GM21360 (cell line): ENCODE data around the gene NGFR.

ENCODE experiments used
- ATAC-seq: cut with Tn5 transposase; IDR thresholded peaks from one replicate; pipeline ENCODE4 v1.9.1; 2021; ENCODE audit warnings: mild to moderate bottlenecking, moderate library complexity; ENCODE audit not compliant: unreplicated experiment

Gene NGFR

DNA sequence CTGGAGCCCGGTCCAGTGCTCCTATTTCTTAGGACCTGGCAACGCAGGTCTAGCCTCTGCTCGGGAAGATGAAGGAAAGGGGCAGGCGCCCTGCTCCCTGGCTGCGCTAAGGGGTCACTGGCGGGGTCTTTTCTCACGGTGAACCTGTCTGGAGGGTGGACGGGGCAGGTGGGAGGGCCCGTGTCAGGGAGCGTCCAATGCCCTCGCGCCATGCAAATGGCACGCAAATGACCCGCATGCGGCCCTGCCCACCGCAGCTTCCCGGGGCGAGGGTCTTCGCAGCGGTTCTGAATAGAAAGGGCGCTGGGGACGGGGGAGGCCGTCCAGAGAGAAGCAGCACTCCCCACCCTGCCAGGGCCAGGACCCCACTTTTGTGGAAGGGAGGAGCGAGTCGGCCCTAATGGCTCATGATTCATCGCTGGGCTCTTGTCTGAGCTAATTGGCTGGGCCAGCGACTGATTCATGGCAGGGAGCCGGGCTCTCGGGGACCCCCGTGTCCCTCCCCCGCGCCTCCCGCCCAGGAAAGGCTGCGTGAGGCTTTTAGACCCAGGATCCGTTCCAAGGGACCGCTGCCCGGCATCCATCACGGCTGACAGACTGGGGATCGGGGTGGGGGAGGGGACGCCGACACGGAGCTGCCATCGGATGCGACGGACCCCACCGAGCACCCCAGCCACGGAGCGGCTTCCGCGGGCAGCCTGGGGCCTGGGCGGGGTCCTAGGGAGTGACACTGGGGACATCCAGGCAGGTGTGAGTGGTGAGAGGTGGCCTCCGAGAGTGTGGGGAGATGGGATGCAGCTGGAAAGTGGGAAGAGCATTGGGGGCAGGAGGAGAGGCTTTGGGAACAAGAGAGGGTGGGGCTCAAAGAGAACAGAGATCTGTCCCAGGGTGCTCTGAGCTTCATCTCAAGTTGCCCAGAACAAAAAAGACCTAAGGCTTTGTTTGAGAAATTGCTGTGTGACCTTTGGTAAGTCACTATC, 25.0 kb upstream of the NGFR start:
- ATAC-seq = no peak

- ATAC-seq = no peak
Measured at GRCh38 chr17:49471089-49471683, 23.9 kb upstream of the NGFR start.

GRCh38 chr17:49471769-49472168, 23.3 kb upstream of the NGFR start:
- no peak for ATAC-seq

- no peak for ATAC-seq
Measured at GRCh38 chr17:49472527-49472926, 22.6 kb upstream of the NGFR start.

GRCh38 chr17:49473900-49474751, 21.0 kb upstream of the NGFR start:
- no peak for ATAC-seq

DNA sequence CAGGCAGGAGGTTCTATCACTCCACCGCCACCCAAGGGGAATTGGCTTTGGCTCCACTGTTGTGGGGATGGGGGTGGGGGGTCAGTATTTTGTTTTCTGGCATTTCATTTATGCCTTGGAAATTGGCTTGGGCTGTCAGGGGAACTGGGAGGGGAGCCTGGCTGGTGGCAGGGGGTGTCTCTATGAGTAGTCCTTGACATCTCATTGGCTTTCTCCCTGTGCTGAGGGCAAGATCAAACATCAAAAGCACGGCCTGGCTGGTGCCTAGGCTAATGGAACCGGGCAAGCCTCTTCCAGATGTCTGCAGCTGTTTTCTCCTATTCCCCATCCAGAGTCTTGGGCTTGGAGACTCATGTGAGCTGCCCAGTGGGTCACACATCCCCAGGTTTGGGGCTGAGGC, 17.4 kb upstream of the NGFR start:
- ATAC-seq = no peak

- ATAC-seq = no peak
Measured at GRCh38 chr17:49480836-49481615, 14.1 kb upstream of the NGFR start.

DNA sequence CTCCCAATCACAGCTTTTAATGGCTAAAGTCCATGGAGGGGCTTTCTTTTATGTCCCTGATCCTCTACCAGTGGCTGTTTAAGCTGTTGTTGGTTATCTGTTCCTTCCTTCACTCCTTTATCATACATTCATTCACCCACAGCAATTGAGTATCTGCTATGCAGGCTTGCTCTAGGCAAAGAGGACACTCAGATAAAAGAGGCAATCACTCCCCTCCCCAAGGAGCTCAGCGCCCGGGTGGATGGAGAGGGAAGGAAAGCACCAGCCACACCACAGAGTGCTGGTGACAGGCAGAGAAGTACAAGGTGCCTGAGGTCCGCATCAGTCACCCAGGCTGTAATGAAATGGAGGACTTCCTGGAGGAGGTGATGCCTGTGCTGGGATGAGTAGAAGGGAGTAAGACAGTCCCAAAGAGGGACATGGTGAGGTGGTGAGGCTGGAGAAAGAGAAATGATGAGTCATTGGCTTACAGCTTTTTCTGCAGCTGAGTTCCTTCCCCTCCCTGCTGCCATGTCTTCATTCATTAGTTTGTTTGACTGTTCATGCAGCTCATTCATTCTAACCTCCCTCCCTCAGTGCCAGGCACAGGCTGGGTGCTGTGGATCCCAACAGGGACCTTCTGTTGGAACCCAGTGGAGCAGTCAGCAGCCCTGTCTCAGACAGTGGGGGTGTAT, 12.8 kb upstream of the NGFR start:
- no peak for ATAC-seq

DNA sequence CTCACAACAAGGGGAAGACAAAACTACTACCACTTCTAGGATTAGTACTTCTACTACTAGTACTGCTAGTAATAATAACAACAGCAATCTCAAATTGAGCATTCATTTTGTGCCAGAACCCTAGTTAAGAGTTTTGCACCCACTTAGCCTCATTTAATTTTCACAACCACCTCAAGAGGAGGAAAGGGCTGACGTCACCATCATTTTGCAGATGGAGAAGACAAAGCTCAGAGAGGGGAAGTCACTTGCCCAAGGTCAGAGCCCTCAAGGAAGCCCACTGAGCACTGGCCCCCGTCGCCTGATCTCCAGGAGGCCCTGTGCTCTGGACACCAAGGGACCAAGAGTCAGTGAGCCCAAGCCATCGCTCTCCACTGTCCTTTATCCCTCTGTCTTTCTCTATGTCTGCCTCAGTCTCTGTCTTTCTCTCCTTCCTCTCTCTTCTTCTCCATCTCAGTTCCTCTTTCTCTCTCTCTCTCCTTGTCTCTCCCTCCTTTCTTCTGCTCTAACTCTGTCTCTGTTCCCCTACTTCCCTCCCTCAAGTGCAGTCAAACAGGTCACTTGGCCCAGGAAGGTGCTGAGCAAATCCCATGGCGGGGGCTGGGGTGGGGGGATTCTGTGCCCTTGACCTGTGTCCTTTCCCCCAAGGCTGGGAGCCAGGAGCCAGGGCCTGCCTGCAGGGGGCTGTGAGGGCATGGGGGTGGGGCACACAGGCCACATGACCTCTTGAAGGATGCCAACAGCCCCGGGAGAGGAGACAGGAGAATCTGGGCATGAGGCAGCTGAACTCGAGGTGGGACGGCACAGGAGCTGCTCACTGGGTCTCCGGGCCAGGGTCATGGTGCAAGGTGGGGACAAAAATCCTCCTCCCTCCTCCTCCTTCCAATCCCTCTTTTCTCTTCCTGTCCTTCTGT, 11.2 kb upstream of the NGFR start:
- no peak for ATAC-seq

DNA sequence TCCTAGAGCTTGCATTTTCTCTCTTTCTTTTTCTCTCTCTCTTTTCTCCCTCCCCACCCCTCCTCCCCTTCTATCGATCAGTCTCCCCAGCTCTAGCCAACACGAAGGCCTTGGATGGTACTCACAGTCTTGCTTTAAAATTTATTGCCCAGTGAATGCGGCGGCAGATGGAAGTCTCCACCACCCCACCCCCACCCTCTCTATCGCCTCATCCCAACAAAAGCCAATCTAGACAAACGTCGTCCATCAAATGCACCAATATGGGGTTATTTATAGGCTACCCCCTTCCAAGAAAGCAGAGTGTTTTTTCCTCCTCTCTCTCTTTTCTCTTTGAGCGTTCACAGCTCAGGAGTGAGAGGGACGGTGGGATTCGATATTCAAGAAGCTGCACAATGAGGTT, 10.5 kb upstream of the NGFR start:
- no peak for ATAC-seq

- no peak for ATAC-seq
Measured at GRCh38 chr17:49486012-49486641, 9.0 kb upstream of the NGFR start.

GRCh38 chr17:49487183-49487582, 7.9 kb upstream of the NGFR start:
- no peak for ATAC-seq

DNA sequence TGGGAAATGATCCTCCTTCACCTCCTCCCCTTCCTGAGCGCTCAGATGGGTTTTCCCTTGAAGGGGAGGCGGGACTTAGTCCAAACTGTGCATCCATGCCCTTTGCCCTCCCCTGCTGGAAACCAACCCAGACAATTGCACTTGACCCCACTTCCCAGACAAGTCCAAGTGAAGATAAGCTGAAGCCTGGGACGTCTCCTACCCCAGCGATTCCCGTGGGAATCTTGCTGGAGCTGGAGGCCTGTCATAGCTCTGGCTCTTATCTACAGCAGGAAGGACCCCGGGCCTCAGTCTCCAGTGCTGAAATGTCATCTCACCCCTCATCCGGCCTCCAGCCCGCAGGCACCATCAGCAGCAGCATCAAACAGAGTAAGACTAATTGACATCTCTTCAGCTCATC, 6.5 kb upstream of the NGFR start:
- ATAC-seq = no peak

GRCh38 chr17:49489348-49489747, 5.7 kb upstream of the NGFR start:
- ATAC-seq = no peak

GRCh38 chr17:49490276-49490675, 4.8 kb upstream of the NGFR start:
- no peak for ATAC-seq

DNA sequence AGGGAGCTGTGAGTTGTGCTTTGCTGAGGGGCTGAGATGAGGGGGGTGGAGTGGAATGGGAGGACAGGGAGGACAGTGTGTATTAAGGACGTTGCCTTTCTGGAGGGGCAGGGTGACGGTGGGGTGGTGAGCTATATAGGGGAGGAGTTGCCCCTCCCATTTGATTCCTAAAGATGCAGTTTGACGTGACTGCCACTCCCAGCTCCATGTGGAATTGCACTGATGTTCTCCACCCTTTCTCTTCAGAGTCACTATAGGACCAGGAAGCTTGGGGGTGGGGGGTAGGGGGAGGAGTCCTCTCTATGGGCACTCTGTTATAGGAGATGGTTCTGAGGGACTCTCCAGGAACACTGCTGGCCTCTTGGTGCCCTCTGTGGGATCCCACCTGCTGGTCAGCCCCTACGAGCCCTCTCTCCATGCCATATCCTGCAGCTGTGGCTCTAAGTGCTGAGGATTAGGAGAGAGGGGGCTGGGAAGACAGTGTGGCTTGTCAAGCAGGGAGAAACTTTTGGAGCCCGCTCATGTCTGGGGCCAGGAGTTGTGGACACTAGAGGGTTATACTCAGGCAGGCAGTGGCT, 3.8 kb upstream of the NGFR start:
- no peak for ATAC-seq

- ATAC-seq = no peak
Measured at GRCh38 chr17:49494399-49494985, 601 bp upstream of the NGFR start.

DNA sequence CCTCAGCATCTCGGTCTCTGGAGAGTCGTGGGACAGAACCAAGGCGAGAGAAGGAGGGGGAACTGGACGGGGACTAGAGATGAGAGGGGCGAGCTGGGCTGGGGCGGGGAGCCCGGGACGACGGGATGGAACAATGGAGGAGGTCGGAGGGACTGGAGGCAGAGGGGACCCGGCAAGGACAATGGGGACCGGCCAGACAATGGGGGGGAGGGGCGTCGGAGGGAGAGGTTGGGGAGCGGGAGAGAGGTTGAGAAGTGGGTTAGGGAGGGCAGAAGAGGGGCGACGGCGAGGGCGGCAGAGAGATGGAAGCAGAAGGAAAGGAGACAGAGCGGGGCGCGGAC, 719 bp downstream of the NGFR start:
- ATAC-seq = no peak
